H7 (cell line): Measurements from ENCODE around the gene CRLF1. TPM values are rescaled to one million over a fixed set of nuclear protein-coding genes. Genes with fewer than 3 reads are reported as not detected.

Experiments used
- DNase-seq: peaks from one replicate; pipeline ENCODE4 v3.0.0; 2012
- H3K27me3 ChIP-seq: 2 replicates; pipeline ENCODE4 v1.6.0; 2011; ENCODE audit warnings: mild to moderate bottlenecking, low read length; ENCODE audit not compliant: control insufficient read depth, insufficient read depth
- H3K36me3 ChIP-seq: replicated peaks from 2 replicates; pipeline ENCODE4 v1.5.1; 2011; ENCODE audit warnings: low read length; ENCODE audit not compliant: control insufficient read depth, insufficient read depth
- H3K4me3 ChIP-seq: 2 replicates; pipeline ENCODE4 v1.5.1; 2011; ENCODE audit warnings: low read depth, mild to moderate bottlenecking, control low read depth, low read length, moderate library complexity; ENCODE audit not compliant: insufficient read depth
- total RNA-seq: library from RNA; depleted of rRNA; stranded (reverse); fragments of >200 nt; shearing (Covaris generic); gene quantifications from 2 replicates; pipeline ENCODE4 v1.2.3, GENCODE V29; 2014

Gene CRLF1
- total RNA-seq, 1 experiment from 2014 or later = 52.8 TPM

- no peak for DNase-seq
- Histone ChIP-seq H3K27me3 (peaks cover 20% of the 10 kb centered on the region), H3K36me3 (no peaks in the 10 kb centered on the region), H3K4me3 (no peak overlapping the region)
These were observed 11.6 kb upstream of the CRLF1 start for GRCh38 chr19:18618236-18618635.

DNA sequence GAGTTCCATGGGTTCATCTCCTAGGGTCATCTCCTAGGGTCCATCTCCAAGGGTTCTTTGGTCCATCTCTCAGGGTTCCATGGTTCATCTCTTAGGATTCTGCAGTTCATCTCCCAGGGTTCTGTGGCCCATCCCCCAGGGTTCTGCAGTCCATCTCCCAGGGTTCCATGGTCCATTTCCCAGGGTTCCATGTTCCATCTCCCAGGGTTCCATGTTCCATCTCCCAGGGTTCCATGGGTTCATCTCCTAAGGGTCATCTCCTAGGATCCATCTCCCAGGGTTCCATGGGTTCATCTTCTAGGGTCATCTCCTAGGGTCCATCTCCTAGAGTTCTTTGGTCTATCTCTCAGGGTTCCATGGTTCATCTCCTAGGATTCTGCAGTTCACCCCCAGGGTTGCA is 11.0 kb upstream of the CRLF1 start:
- DNase-seq = no peak
- no peak overlapping the region for H3K4me3 ChIP-seq
- no peaks in the 10 kb centered on the region for H3K36me3 ChIP-seq
- peaks cover 26% of the 10 kb centered on the region for H3K27me3 ChIP-seq

GRCh38 chr19:18616023-18616422 is 9.4 kb upstream of the CRLF1 start:
- peaks cover 41% of the 10 kb centered on the region for H3K27me3 ChIP-seq
- no peaks in the 10 kb centered on the region for H3K36me3 ChIP-seq
- no peak overlapping the region for H3K4me3 ChIP-seq
- DNase-seq = no peak

GRCh38 chr19:18613589-18614234 is 7.1 kb upstream of the CRLF1 start:
- DNase-seq = peak; percentile 80
- Histone ChIP-seq H3K4me3 (no peak overlapping the region; the same call in 1 of the 2 replicates), H3K36me3 (no peaks in the 10 kb centered on the region), H3K27me3 (peaks cover 62% of the 10 kb centered on the region)

- H3K4me3 ChIP-seq = peak within 1 kb of the TSS; percentile 39
- peaks cover 69% of the 10 kb centered on the region for H3K27me3 ChIP-seq
- H3K36me3 ChIP-seq = no peaks in the 10 kb centered on the region
- peak; percentile 91 for DNase-seq
These were observed 6.4 kb upstream of the CRLF1 start, which contains the start of gene TMEM59L for GRCh38 chr19:18612772-18613588. TMEM59L (plus strand) TSS chr19:18612870; CDS start chr19:18612959, 89 bp downstream.

- Histone ChIP-seq H3K36me3 (no peaks in the 10 kb centered on the region), H3K4me3 (peak overlapping the region; percentile 39), H3K27me3 (peaks cover 77% of the 10 kb centered on the region)
- peak; percentile 75 for DNase-seq
These were observed 5.6 kb upstream of the CRLF1 start for GRCh38 chr19:18612051-18612771.

- H3K36me3 ChIP-seq = no peaks in the 10 kb centered on the region
- DNase-seq = peak; percentile 97
- peaks cover 81% of the 10 kb centered on the region for H3K27me3 ChIP-seq
- peak overlapping the region; percentile 39 for H3K4me3 ChIP-seq
These were observed 4.9 kb upstream of the CRLF1 start for GRCh38 chr19:18611327-18612050.

- peak overlapping the region; percentile 23; the same call in 1 of the 2 replicates for H3K4me3 ChIP-seq
- no peaks in the 10 kb centered on the region for H3K36me3 ChIP-seq
- peaks cover 84% of the 10 kb centered on the region for H3K27me3 ChIP-seq
- peak; percentile 91 for DNase-seq
These were observed 4.1 kb upstream of the CRLF1 start for GRCh38 chr19:18610556-18611326.

- peak; percentile 75 for DNase-seq
- Histone ChIP-seq H3K36me3 (no peaks in the 10 kb centered on the region), H3K4me3 (no peak overlapping the region; the same call in 1 of the 2 replicates), H3K27me3 (peaks cover 89% of the 10 kb centered on the region)
These were observed 3.6 kb upstream of the CRLF1 start for GRCh38 chr19:18610245-18610555.

GRCh38 chr19:18609717-18610051 is 3.1 kb upstream of the CRLF1 start:
- Histone ChIP-seq H3K36me3 (no peaks in the 10 kb centered on the region), H3K4me3 (no peak overlapping the region), H3K27me3 (peaks cover 93% of the 10 kb centered on the region)
- no peak for DNase-seq

GRCh38 chr19:18608805-18609716 is 2.5 kb upstream of the CRLF1 start:
- DNase-seq = no peak
- H3K4me3 ChIP-seq = no peak overlapping the region
- peaks cover 93% of the 10 kb centered on the region for H3K27me3 ChIP-seq
- H3K36me3 ChIP-seq = no peaks in the 10 kb centered on the region

DNA sequence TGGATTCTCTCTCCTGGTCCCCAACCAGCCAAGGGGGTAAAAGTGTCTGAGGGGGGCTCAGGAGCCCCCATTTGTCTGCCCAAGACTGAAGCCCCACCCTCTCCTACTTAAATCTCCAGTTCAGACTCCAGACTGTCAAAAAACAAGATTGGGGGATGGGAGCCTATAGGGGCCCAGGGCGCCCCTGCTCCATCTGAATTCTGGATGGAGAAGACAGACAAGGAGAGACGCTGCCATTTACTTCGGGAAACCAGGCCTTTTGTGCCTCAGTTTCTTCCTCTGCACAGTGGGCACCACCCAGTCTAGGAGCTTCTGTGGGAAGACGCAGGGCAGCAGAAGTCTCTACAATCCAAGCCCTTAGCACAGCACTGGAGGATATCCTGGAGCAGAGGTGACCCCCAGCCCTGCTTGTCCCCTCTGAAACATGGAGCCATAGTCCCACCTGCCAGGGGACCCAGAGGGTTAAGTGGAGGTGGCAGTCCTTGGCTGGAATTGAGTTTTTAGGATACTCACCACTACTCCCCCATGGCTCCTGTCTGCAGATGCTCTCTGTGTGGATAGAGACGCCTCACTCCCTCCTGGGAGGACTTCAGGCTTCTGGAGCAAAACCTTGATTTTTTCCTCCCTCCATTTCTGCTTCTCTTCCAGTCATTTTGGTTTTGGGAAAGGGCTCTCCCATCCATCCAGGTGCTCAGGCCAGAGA is 1.7 kb upstream of the CRLF1 start:
- H3K36me3 ChIP-seq = no peaks in the 10 kb centered on the region
- peaks cover 92% of the 10 kb centered on the region for H3K27me3 ChIP-seq
- DNase-seq = peak; percentile 58
- no peak overlapping the region; the same call in 1 of the 2 replicates for H3K4me3 ChIP-seq
